Keratinocyte (primary cell): ENCODE measurements around the gene PAPPA2. TPM values are rescaled to one million over a fixed set of nuclear protein-coding genes. Genes with fewer than 3 reads are reported as not detected.

Source experiments
- DNase-seq: peaks from one replicate; pipeline ENCODE4 v3.0.0-alpha.2; 2011; ENCODE audit warnings: low read depth, missing footprints, low spot score
- FAIRE-seq: peaks from 2 replicates; lab custom pipeline; 2011; peaks lifted over from hg19 to GRCh38; lab: Jason Lieb, UNC
- H2AFZ ChIP-seq: 2 replicates; pipeline ENCODE4 v1.6.0; 2012; ENCODE audit warnings: low read length, control low read depth, inconsistent platforms; ENCODE audit not compliant: control insufficient read depth
- H3K27ac ChIP-seq: 2 replicates; pipeline ENCODE4 v1.5.1; 2011; ENCODE audit warnings: low read length; ENCODE audit not compliant: control insufficient read depth, insufficient read depth
- H3K27me3 ChIP-seq: 3 replicates; pipeline ENCODE4 v1.6.0; 2011; ENCODE audit warnings: low read length; ENCODE audit not compliant: control insufficient read depth, insufficient read depth; ENCODE audit errors: extremely low read depth
- H3K36me3 ChIP-seq, 2 experiments: 2 replicates in 1 of 2; 3 replicates in 1 of 2; pipeline ENCODE4 v1.5.1; 2011; ENCODE audit warnings: low read length in 2 of 2, mild to moderate bottlenecking in 1 of 2; ENCODE audit not compliant: control insufficient read depth in 2 of 2, insufficient read depth in 2 of 2; ENCODE audit errors: extremely low read depth in 1 of 2
- H3K4me1 ChIP-seq: 3 replicates; pipeline ENCODE4 v1.5.1; 2011; ENCODE audit warnings: low read length; ENCODE audit not compliant: control insufficient read depth, insufficient read depth; ENCODE audit errors: extremely low read depth
- H3K4me2 ChIP-seq: 3 replicates; pipeline ENCODE4 v1.6.0; 2011; ENCODE audit warnings: low read depth, low read length; ENCODE audit not compliant: control insufficient read depth, insufficient read depth; ENCODE audit errors: extremely low read depth
- H3K4me3 ChIP-seq, 3 experiments: fragments of 200-600 bp in 1 of 3; sonication (generic) in 1 of 3; 2 replicates in 2 of 3; 3 replicates in 1 of 3; pipeline ENCODE4 v1.5.1; 2011 to 2016; ENCODE audit warnings: low read length in 3 of 3, mild to moderate bottlenecking in 3 of 3, control low read depth in 2 of 3, inconsistent platforms in 1 of 3, low read depth in 1 of 3, mixed read lengths in 1 of 3, mixed run types in 1 of 3, moderate library complexity in 1 of 3; ENCODE audit not compliant: control insufficient read depth in 2 of 3, insufficient read depth in 2 of 3; ENCODE audit errors: extremely low read depth in 1 of 3
- H3K79me2 ChIP-seq: 2 replicates; pipeline ENCODE4 v1.6.0; 2012; ENCODE audit warnings: low read length; ENCODE audit not compliant: control insufficient read depth, insufficient read depth
- H3K9ac ChIP-seq: 3 replicates; pipeline ENCODE4 v1.6.0; 2011; ENCODE audit warnings: low read length; ENCODE audit not compliant: control insufficient read depth, insufficient read depth; ENCODE audit errors: extremely low read depth
- H3K9me1 ChIP-seq: 3 replicates; pipeline ENCODE4 v1.6.0; 2011; ENCODE audit warnings: low read length; ENCODE audit not compliant: control insufficient read depth, insufficient read depth; ENCODE audit errors: extremely low read depth
- H3K9me3 ChIP-seq: 2 replicates; pipeline ENCODE4 v1.5.1; 2012; ENCODE audit warnings: low read depth, low read length; ENCODE audit not compliant: control insufficient read depth
- H4K20me1 ChIP-seq: 3 replicates; pipeline ENCODE4 v1.6.0; 2011; ENCODE audit warnings: low read length; ENCODE audit not compliant: control insufficient read depth, insufficient read depth; ENCODE audit errors: extremely low read depth
- EZH2 ChIP-seq: IDR thresholded peaks from one replicate; pipeline ENCODE4 v1.6.1; 2012; ENCODE audit warnings: inconsistent platforms, mild to moderate bottlenecking, low read length, moderate library complexity
- dilution Hi-C: fragments of 300-500 bp; cut with MboI; formaldehyde crosslinking; loops from one replicate; pipeline ENCODE4 v1.7.0; 2020; ENCODE audit warnings: low sequenced_read_pairs; ENCODE audit not compliant: extremely low pct_ligation_motif_present
- polyA plus RNA-seq, 5 experiments: library from polyadenylated mRNA; depleted of rRNA in 3 of 5; stranded (reverse) in 3 of 5; stranded (forward) in 1 of 5; unstranded in 1 of 5; fragments of >200 nt; gene quantifications; 1 replicate in 1 of 5; 2 replicates in 3 of 5; 3 replicates in 1 of 5; pipeline versions ENCODE4 v1.2.1 to v1.2.3, GENCODE V29; 2011 to 2012; ENCODE audit warnings: missing spikeins in 2 of 5, low read depth in 1 of 5, low replicate concordance in 1 of 5
- TF ChIP-seq, protein P1 (sequence below), 3 experiments: IDR thresholded peaks in 1 of 3; conservative IDR thresholded peaks in 1 of 3; optimal IDR thresholded peaks in 1 of 3; 2 replicates in 2 of 3; 3 replicates in 1 of 3; pipeline versions ENCODE3 to v1.5.1; 2011; ENCODE audit warnings: low read length in 3 of 3, mild to moderate bottlenecking in 3 of 3, moderate library complexity in 2 of 3, control low read depth in 1 of 3, inconsistent platforms in 1 of 3; ENCODE audit not compliant: insufficient read depth in 2 of 3; ENCODE audit errors: extremely low read depth in 1 of 3

Gene PAPPA2
- polyA plus RNA-seq, 1 donor (not counting 4 experiments of a cell fraction or from before 2014, with no cell fraction given): 0.07 TPM

DNA sequence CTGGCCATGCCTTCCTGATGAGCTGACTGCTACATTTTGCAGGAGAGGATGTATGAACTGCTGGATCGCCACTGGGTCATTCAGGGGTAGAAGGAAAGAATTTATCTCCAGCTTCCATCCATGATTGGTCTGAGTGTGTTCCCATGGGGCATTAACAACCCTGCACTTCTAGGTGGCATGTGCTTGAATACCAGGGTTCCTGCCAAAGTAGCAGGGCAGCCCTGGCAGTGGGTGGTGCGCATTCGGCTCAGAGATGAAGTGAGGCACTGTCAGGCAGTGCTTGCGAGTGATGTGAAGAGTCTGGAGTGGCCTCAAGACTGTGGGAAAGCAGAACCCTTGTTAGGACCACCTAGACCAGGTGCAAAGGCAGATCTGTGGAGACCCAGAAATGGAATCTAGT is 406.6 kb downstream of the PAPPA2 start:
- no peak overlapping the region for H3K27ac ChIP-seq
- H3K9me1 ChIP-seq: no peaks in the 10 kb centered on the region
- no peaks in the 10 kb centered on the region for H4K20me1 ChIP-seq
- H3K79me2 ChIP-seq: no peaks in the 10 kb centered on the region
- H3K4me3 ChIP-seq: no peak overlapping the region
- H3K9me3 ChIP-seq: no peaks in the 10 kb centered on the region
- DNase-seq: no peak
- no peak overlapping the region for H3K4me2 ChIP-seq
- no peak overlapping the region for H3K9ac ChIP-seq
- H3K36me3 ChIP-seq: no peaks in the 10 kb centered on the region
- no peak overlapping the region for H2AFZ ChIP-seq
- peaks cover 2% of the 10 kb centered on the region for H3K27me3 ChIP-seq
- no peak for FAIRE-seq
- dilution Hi-C loops: no loop called here
- no peaks in the 10 kb centered on the region for H3K4me1 ChIP-seq
- TF ChIP-seq EZH2: no peak
- TF ChIP-seq, protein P1, sequence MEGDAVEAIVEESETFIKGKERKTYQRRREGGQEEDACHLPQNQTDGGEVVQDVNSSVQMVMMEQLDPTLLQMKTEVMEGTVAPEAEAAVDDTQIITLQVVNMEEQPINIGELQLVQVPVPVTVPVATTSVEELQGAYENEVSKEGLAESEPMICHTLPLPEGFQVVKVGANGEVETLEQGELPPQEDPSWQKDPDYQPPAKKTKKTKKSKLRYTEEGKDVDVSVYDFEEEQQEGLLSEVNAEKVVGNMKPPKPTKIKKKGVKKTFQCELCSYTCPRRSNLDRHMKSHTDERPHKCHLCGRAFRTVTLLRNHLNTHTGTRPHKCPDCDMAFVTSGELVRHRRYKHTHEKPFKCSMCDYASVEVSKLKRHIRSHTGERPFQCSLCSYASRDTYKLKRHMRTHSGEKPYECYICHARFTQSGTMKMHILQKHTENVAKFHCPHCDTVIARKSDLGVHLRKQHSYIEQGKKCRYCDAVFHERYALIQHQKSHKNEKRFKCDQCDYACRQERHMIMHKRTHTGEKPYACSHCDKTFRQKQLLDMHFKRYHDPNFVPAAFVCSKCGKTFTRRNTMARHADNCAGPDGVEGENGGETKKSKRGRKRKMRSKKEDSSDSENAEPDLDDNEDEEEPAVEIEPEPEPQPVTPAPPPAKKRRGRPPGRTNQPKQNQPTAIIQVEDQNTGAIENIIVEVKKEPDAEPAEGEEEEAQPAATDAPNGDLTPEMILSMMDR (optimal IDR thresholded peaks at IDR 0.05 in 1 of 3, IDR thresholded peaks at IDR 0.05 in 1 of 3, conservative IDR thresholded peaks at IDR 0.05 in 1 of 3; ENCODE audit: extremely low read depth in 1 of 3, insufficient read depth in 2 of 3, low read length in 3 of 3): no peak

DNA sequence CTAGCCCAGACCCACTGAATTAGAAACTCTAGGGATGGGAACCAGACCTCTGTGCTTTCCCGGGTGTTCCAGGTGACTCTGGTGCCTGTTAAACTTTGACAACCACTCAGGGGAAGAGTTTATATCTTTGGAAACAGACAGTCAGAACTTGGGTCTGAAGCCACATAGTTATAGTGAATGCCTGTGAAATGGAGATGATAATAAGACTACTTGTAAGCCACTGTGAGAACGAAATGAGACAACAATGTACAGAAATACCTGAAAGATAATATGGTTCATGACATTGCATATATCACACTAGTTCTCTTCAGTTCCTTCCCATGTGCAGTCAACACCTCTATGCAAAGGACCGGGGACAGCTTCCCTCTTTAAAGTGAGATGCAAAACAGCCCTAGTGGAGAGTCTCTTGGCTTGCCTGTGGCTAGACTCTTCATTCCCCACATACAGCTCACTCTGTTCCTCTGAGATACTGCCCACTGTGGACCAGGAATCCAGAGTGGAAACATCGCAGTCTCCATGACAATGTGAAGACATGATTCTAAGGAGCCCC is 414.1 kb downstream of the PAPPA2 start:
- H3K4me1 ChIP-seq: no peaks in the 10 kb centered on the region
- no peaks in the 10 kb centered on the region for H3K27me3 ChIP-seq
- no peaks in the 10 kb centered on the region for H3K36me3 ChIP-seq
- H3K9ac ChIP-seq: no peak overlapping the region
- no peaks in the 10 kb centered on the region for H3K9me1 ChIP-seq
- H3K79me2 ChIP-seq: no peaks in the 10 kb centered on the region
- FAIRE-seq (no peak), DNase-seq (no peak)
- dilution Hi-C loops: no loop called here
- no peak for TF ChIP-seq EZH2
- TF ChIP-seq, protein P1 (optimal IDR thresholded peaks at IDR 0.05 in 1 of 3, IDR thresholded peaks at IDR 0.05 in 1 of 3, conservative IDR thresholded peaks at IDR 0.05 in 1 of 3; ENCODE audit: extremely low read depth in 1 of 3, insufficient read depth in 2 of 3, low read length in 3 of 3): no peak
- H3K4me3 ChIP-seq: no peak overlapping the region
- no peaks in the 10 kb centered on the region for H4K20me1 ChIP-seq
- H2AFZ ChIP-seq: no peak overlapping the region
- no peaks in the 10 kb centered on the region for H3K9me3 ChIP-seq
- no peak overlapping the region for H3K27ac ChIP-seq
- no peak overlapping the region for H3K4me2 ChIP-seq
